Breast epithelium (tissue), 3 donors: ENCODE data around the gene WDR91.

ENCODE experiments used
- POLR2AphosphoS5 ChIP-seq, 3 donors: sonication (generic); formaldehyde crosslinking; IDR thresholded peaks; one replicate each; pipeline ENCODE4 v1.6.1; 2017; ENCODE audit warnings: antibody characterized with exemption in 3 of 3
- TF ChIP-seq, protein P1 (sequence below), 3 donors: fragments of 450-650 bp; IDR thresholded peaks; one replicate each; pipeline ENCODE4 v1.5.1; 2016 to 2017; ENCODE audit warnings: antibody characterized with exemption in 3 of 3, mild to moderate bottlenecking in 3 of 3, moderate library complexity in 3 of 3

DNA sequence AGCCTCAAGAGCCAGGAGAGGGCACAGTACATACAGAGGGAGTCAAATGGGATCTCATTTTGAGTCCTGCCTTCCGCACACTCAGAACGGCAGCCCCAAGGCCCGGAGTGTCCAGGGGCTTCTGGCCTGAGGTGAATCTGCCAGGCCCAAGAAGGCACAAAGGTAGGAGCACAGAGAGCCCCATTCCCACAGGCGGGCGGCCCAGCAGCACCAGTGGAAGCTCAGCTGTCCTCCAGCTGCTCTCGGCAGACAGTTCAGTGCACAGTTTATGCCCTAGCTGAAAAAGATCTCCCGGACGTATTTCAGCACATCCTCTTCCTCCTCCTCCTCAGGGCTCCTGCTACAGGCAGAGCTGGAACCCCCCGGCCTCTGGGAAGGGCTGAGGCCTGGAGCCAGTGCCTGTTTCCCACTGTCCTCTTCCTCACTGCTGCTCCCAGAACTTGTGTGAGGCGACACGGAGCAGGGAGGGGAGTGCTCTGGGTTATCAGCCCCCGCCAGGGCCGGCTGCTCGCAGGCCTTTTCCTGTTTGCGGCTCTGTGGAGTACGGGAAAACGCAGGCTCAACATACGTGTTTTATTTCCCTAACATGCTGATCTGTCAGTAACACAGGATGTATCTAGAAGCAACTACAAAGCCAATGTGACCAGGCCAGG, 44.9 kb downstream of the WDR91 start:
- TF ChIP-seq, protein P1, sequence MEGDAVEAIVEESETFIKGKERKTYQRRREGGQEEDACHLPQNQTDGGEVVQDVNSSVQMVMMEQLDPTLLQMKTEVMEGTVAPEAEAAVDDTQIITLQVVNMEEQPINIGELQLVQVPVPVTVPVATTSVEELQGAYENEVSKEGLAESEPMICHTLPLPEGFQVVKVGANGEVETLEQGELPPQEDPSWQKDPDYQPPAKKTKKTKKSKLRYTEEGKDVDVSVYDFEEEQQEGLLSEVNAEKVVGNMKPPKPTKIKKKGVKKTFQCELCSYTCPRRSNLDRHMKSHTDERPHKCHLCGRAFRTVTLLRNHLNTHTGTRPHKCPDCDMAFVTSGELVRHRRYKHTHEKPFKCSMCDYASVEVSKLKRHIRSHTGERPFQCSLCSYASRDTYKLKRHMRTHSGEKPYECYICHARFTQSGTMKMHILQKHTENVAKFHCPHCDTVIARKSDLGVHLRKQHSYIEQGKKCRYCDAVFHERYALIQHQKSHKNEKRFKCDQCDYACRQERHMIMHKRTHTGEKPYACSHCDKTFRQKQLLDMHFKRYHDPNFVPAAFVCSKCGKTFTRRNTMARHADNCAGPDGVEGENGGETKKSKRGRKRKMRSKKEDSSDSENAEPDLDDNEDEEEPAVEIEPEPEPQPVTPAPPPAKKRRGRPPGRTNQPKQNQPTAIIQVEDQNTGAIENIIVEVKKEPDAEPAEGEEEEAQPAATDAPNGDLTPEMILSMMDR (IDR thresholded peaks at IDR 0.05) = no peak
- no peak for TF ChIP-seq POLR2AphosphoS5 (IDR thresholded peaks at IDR 0.05)
